ENCODE results near the gene PIGU.

GRCh38 chr20:34703061-34703423, 26.1 kb upstream of the PIGU start:
- TF ChIP-seq POLR2A (IDR thresholded peaks at IDR 0.05; ENCODE audit: borderline replicate concordance, extremely low read depth, insufficient read depth, insufficient read length) (no peak), CTCF (IDR thresholded peaks at IDR 0.05 in 2 of 3, conservative IDR thresholded peaks at IDR 0.05 in 1 of 3; ENCODE audit: borderline replicate concordance in 1 of 3, insufficient read depth in 1 of 3, low read depth in 2 of 3, low read length in 2 of 3) (no peak), YY1 (IDR thresholded peaks at IDR 0.05; ENCODE audit: extremely low read depth, insufficient replicate concordance, low read depth, low read length) (no peak), REST (IDR thresholded peaks at IDR 0.05; ENCODE audit: low read depth) (no peak), JUND (IDR thresholded peaks at IDR 0.05) (no peak)
